ENCODE results near the gene DDX27.
"Not testable (repeated sequence)": the region's sequence is repeated elsewhere in the genome, so short reads cannot be mapped to it uniquely, and the experiment has no call there.

The DDX27 gene

GRCh38 chr20:49219091-49219923, at the start of gene DDX27:
TSS of gene DDX27 (plus strand) at chr20:49219416. CDS start at chr20:49219449, 33 bp downstream.
- DNase-seq (ENCODE audit: low read depth in 3 of 3, low spot score in 1 of 3): peak; percentile 92 to 95 (median 93)

GRCh38 chr20:49169547-49169946, 49.7 kb upstream of the DDX27 start:
- DNase-seq (ENCODE audit: low read depth in 3 of 3, low spot score in 1 of 3): no peak

- no peak for DNase-seq (ENCODE audit: low read depth in 3 of 3, low spot score in 1 of 3)
Measured at GRCh38 chr20:49170714-49171113, 48.5 kb upstream of the DDX27 start.

- no peak for DNase-seq (ENCODE audit: low read depth in 3 of 3, low spot score in 1 of 3)
Measured at GRCh38 chr20:49171909-49172308, 47.3 kb upstream of the DDX27 start.

GRCh38 chr20:49172413-49172812, 46.8 kb upstream of the DDX27 start:
- DNase-seq (ENCODE audit: low read depth in 3 of 3, low spot score in 1 of 3): no peak

GRCh38 chr20:49174183-49174582, 45.0 kb upstream of the DDX27 start:
- DNase-seq (ENCODE audit: low read depth in 3 of 3, low spot score in 1 of 3): no peak

GRCh38 chr20:49179368-49180277, 39.6 kb upstream of the DDX27 start:
- DNase-seq (ENCODE audit: low read depth in 3 of 3, low spot score in 1 of 3): no peak

- no peak for DNase-seq (ENCODE audit: low read depth in 3 of 3, low spot score in 1 of 3)
Measured at GRCh38 chr20:49181265-49181877, 37.8 kb upstream of the DDX27 start.

- DNase-seq (ENCODE audit: low read depth in 3 of 3, low spot score in 1 of 3): no peak
Measured at GRCh38 chr20:49183444-49183843, 35.8 kb upstream of the DDX27 start.

GRCh38 chr20:49184084-49184501, 35.1 kb upstream of the DDX27 start:
- not testable (repeated sequence) for DNase-seq (ENCODE audit: low read depth in 3 of 3, low spot score in 1 of 3)

- no peak for DNase-seq (ENCODE audit: low read depth in 3 of 3, low spot score in 1 of 3)
Measured at GRCh38 chr20:49184691-49185070, 34.5 kb upstream of the DDX27 start.

- DNase-seq (ENCODE audit: low read depth in 3 of 3, low spot score in 1 of 3): no peak
Measured at GRCh38 chr20:49185071-49185761, 34.0 kb upstream of the DDX27 start.

- peak; percentile 27 to 44 (median 33) for DNase-seq (ENCODE audit: low read depth in 3 of 3, low spot score in 1 of 3)
Measured at GRCh38 chr20:49186535-49187329, 32.5 kb upstream of the DDX27 start.

GRCh38 chr20:49187330-49187850, 31.8 kb upstream of the DDX27 start:
- DNase-seq (ENCODE audit: low read depth in 3 of 3, low spot score in 1 of 3): no peak

GRCh38 chr20:49187851-49188641, 31.2 kb upstream of the DDX27 start, which contains the start of gene STAU1:
TSS of gene STAU1 (minus strand) at chr20:49188334. CDS start at chr20:49166201, 22,133 bp downstream.
- DNase-seq (ENCODE audit: low read depth in 3 of 3, low spot score in 1 of 3): peak; percentile 81 to 86 (median 85)

- DNase-seq (ENCODE audit: low read depth in 3 of 3, low spot score in 1 of 3): not testable (repeated sequence)
Measured at GRCh38 chr20:49192944-49193518, 26.2 kb upstream of the DDX27 start.

- DNase-seq (ENCODE audit: low read depth in 3 of 3, low spot score in 1 of 3): no peak
Measured at GRCh38 chr20:49199729-49200293, 19.4 kb upstream of the DDX27 start.

GRCh38 chr20:49203011-49203410, 16.2 kb upstream of the DDX27 start:
- DNase-seq (ENCODE audit: low read depth in 3 of 3, low spot score in 1 of 3): no peak
